HepG2 (cell line): ENCODE data around the gene TMEM80. TPM values are rescaled to one million over a fixed set of nuclear protein-coding genes. Genes with fewer than 3 reads are reported as not detected.

Experiments
- ARID3A ChIP-seq: IDR thresholded peaks from 2 replicates; pipeline ENCODE4 v1.6.1; 2012; ENCODE audit warnings: low read depth, low read length, improper control_type of control experiment
- BRF2 ChIP-seq: sonication (generic); formaldehyde crosslinking; IDR thresholded peaks from 2 replicates; pipeline ENCODE4 v1.8.1; 2022; ENCODE audit warnings: mild to moderate bottlenecking, missing genetic modification reagents
- EEA1 ChIP-seq: sonication (generic); formaldehyde crosslinking; IDR thresholded peaks from 2 replicates; pipeline ENCODE4 v1.5.1; 2020; ENCODE audit warnings: mild to moderate bottlenecking, missing genetic modification reagents, borderline replicate concordance
- FLYWCH1 ChIP-seq: sonication (generic); formaldehyde crosslinking; IDR thresholded peaks from 2 replicates; pipeline ENCODE4 v1.8.1; 2023; ENCODE audit warnings: mild to moderate bottlenecking, missing genetic modification reagents
- HOXA3 ChIP-seq: sonication (generic); formaldehyde crosslinking; IDR thresholded peaks from 2 replicates; pipeline ENCODE4 v1.5.0; 2020; ENCODE audit warnings: missing genetic modification reagents
- IRF1 ChIP-seq: sonication (generic); formaldehyde crosslinking; IDR thresholded peaks from 2 replicates; pipeline ENCODE4 v1.4.0; 2020; ENCODE audit warnings: low read depth, mild to moderate bottlenecking, missing genetic modification reagents
- MTA1 ChIP-seq: sonication (generic); formaldehyde crosslinking; IDR thresholded peaks from 2 replicates; pipeline ENCODE4 v1.4.0; 2020; ENCODE audit warnings: missing genetic modification reagents, mild to moderate bottlenecking, borderline replicate concordance
- PCBP2 ChIP-seq: fragments of 200-400 bp; formaldehyde crosslinking; optimal IDR thresholded peaks from 2 replicates; pipeline ENCODE3; 2018; ENCODE audit warnings: low read length, low read depth; ENCODE audit not compliant: poor library complexity, severe bottlenecking
- PLSCR1 ChIP-seq: sonication (generic); formaldehyde crosslinking; IDR thresholded peaks from 2 replicates; pipeline ENCODE4 v1.5.0; 2020; ENCODE audit warnings: missing genetic modification reagents, mild to moderate bottlenecking, borderline replicate concordance
- REL ChIP-seq: sonication (generic); formaldehyde crosslinking; conservative IDR thresholded peaks from 2 replicates; pipeline ENCODE4 v1.8.0; 2022; ENCODE audit warnings: mild to moderate bottlenecking, missing genetic modification reagents, moderate library complexity
- SMC3 ChIP-seq: IDR thresholded peaks from 2 replicates; pipeline ENCODE4 v1.6.1; 2011; ENCODE audit warnings: low read length, improper control_type of control experiment
- SNAPC2 ChIP-seq: sonication (generic); formaldehyde crosslinking; IDR thresholded peaks from 2 replicates; pipeline ENCODE4 v1.8.1; 2022; ENCODE audit warnings: mild to moderate bottlenecking, missing genetic modification reagents
- SUZ12 ChIP-seq: fragments of 150-350 bp; IDR thresholded peaks from 2 replicates; pipeline ENCODE4 v1.6.1; 2014; ENCODE audit warnings: low read depth, low read length
- TEAD2 ChIP-seq: sonication (generic); formaldehyde crosslinking; IDR thresholded peaks from 2 replicates; pipeline ENCODE4 v1.9.0; 2021; ENCODE audit warnings: missing genetic modification reagents
- TGIF2 ChIP-seq: IDR thresholded peaks from 2 replicates; pipeline ENCODE4 v1.6.1; 2016; ENCODE audit warnings: control low read depth, missing compliant biosample characterization
- THAP7 ChIP-seq: sonication (generic); formaldehyde crosslinking; IDR thresholded peaks from 2 replicates; pipeline ENCODE4 v1.8.1; 2023; ENCODE audit warnings: mild to moderate bottlenecking, missing genetic modification reagents
- ZC3H4 ChIP-seq: sonication (generic); formaldehyde crosslinking; IDR thresholded peaks from 2 replicates; pipeline ENCODE4 v1.4.0; 2020; ENCODE audit warnings: missing genetic modification reagents, borderline replicate concordance
- ZFY ChIP-seq: sonication (generic); formaldehyde crosslinking; IDR thresholded peaks from 2 replicates; pipeline ENCODE4 v1.4.0; 2020; ENCODE audit warnings: missing genetic modification reagents
- ZIK1 ChIP-seq: sonication (generic); formaldehyde crosslinking; IDR thresholded peaks from 2 replicates; pipeline ENCODE4 v1.5.0; 2020; ENCODE audit warnings: mild to moderate bottlenecking, low read depth, missing genetic modification reagents, borderline replicate concordance
- ZMYM3 ChIP-seq: sonication (generic); formaldehyde crosslinking; IDR thresholded peaks from 2 replicates; pipeline ENCODE4 v1.5.1; 2020; ENCODE audit warnings: mild to moderate bottlenecking, missing genetic modification reagents
- ZNF431 ChIP-seq: sonication (generic); formaldehyde crosslinking; IDR thresholded peaks from 2 replicates; pipeline ENCODE4 v1.9.0; 2022; ENCODE audit warnings: missing genetic modification reagents, low read depth, mild to moderate bottlenecking, borderline replicate concordance
- ZNF605 ChIP-seq: sonication (generic); formaldehyde crosslinking; IDR thresholded peaks from 2 replicates; pipeline ENCODE4 v1.8.0; 2022; ENCODE audit warnings: mild to moderate bottlenecking, missing genetic modification reagents
- ZNF709 ChIP-seq: sonication (generic); formaldehyde crosslinking; IDR thresholded peaks from 2 replicates; pipeline ENCODE4 v1.5.0; 2020; ENCODE audit warnings: mild to moderate bottlenecking, missing genetic modification reagents
- ZNF83 ChIP-seq: sonication (generic); formaldehyde crosslinking; IDR thresholded peaks from 2 replicates; pipeline ENCODE4 v1.4.0; 2020; ENCODE audit warnings: missing genetic modification reagents, mild to moderate bottlenecking, borderline replicate concordance
- ZSCAN9 ChIP-seq: IDR thresholded peaks from 2 replicates; pipeline ENCODE4 v1.6.1; 2016; ENCODE audit warnings: borderline replicate concordance
- polyA plus RNA-seq, 8 experiments: library from polyadenylated mRNA; depleted of rRNA in 3 of 8; stranded (reverse) in 7 of 8; unstranded in 1 of 8; fragments of >200 nt; fragmentation: Illumina TruSeq in 4 of 8; extraction: Trizol in 4 of 8; gene quantifications; 2 replicates each; pipeline versions ENCODE4 v1.2.1 to v1.2.3, GENCODE V29; 2011 to 2016; ENCODE audit warnings: low read depth in 4 of 8, missing spikeins in 1 of 8, mixed read lengths in 1 of 8; ENCODE audit not compliant: insufficient read depth in 1 of 8
- total RNA-seq, 5 experiments: library from RNA; depleted of rRNA; stranded (reverse); fragments of >200 nt; fragmentation: Illumina TruSeq; extraction: Trizol; gene quantifications; 2 replicates each; pipeline ENCODE4 v1.2.3, GENCODE V29; 2016; ENCODE audit warnings: low read depth in 1 of 5

The TMEM80 gene
- total and polyA plus RNA-seq, 2 of the 13 experiments (the other 11 are each of a cell fraction or from before 2014, with no cell fraction given): 5.6 to 17.1 TPM

GRCh38 chr11:706957-707816 is 11.6 kb downstream of the TMEM80 start (continued):
- no peak for TF ChIP-seq ARID3A
- TF ChIP-seq HOXA3 (CRISPR knock-in tag): peak; percentile 59
- TF ChIP-seq SNAPC2: no peak
- peak; percentile 90 for TF ChIP-seq ZFY (CRISPR knock-in tag)
- TF ChIP-seq PCBP2: no peak
- peak; percentile 36; the same call in 1 of the 2 replicates for TF ChIP-seq TGIF2 (CRISPR knock-in tag)
- no peak for TF ChIP-seq SMC3
- peak; percentile 63; the same call in 1 of the 2 replicates for TF ChIP-seq IRF1 (CRISPR knock-in tag)
- no peak for TF ChIP-seq ZNF709
- 0 out of 2 replicates have a peak, but pooled peaks have one; percentile 22 for TF ChIP-seq REL (CRISPR knock-in tag)
- TF ChIP-seq BRF2 (CRISPR knock-in tag): 0 out of 2 replicates have a peak, but pooled peaks have one; percentile 17
- TF ChIP-seq TEAD2: no peak
- peak; percentile 98 for TF ChIP-seq ZNF605 (CRISPR knock-in tag)
- no peak for TF ChIP-seq SUZ12
- no peak for TF ChIP-seq ZSCAN9 (CRISPR knock-in tag)
- TF ChIP-seq ZIK1 (CRISPR knock-in tag): no peak; the same call in 1 of the 2 replicates
- no peak for TF ChIP-seq PLSCR1 (CRISPR knock-in tag)
- TF ChIP-seq ZNF431 (CRISPR knock-in tag): no peak; the same call in 1 of the 2 replicates
- TF ChIP-seq ZMYM3 (CRISPR knock-in tag): peak; percentile 61; the same call in 1 of the 2 replicates
- peak; percentile 97 for TF ChIP-seq MTA1 (CRISPR knock-in tag)
- no peak for TF ChIP-seq ZC3H4 (CRISPR knock-in tag)
- TF ChIP-seq ZNF83 (CRISPR knock-in tag): peak; percentile 77; the same call in 1 of the 2 replicates
- no peak; the same call in 1 of the 2 replicates for TF ChIP-seq THAP7 (CRISPR knock-in tag)
- no peak for TF ChIP-seq EEA1 (CRISPR knock-in tag)
- no peak for TF ChIP-seq FLYWCH1 (CRISPR knock-in tag)
